ENCODE data around the gene COQ9. TPM values are rescaled to one million over a fixed set of nuclear protein-coding genes. Genes with fewer than 3 reads are reported as not detected.
A peak's percentile ranks its signal among the peaks of the same experiment; 100 is the strongest.

COQ9 gene
- total RNA-seq, 1 experiment from 2014 or later: 62.7 TPM

GRCh38 chr16:57401943-57402640 is 45.2 kb upstream of the COQ9 start:
- peaks cover 16% of the 10 kb centered on the region; the same call in 1 of the 2 replicates for H3K27me3 ChIP-seq (ENCODE audit: insufficient read depth, low read length)
- H4K20me1 ChIP-seq (ENCODE audit: insufficient read depth): no peaks in the 10 kb centered on the region
- no peaks in the 10 kb centered on the region for H3K9me3 ChIP-seq (ENCODE audit: control insufficient read depth in 1 of 2, insufficient read depth in 1 of 2, low read depth in 1 of 2, low read length in 2 of 2)
- H3K79me2 ChIP-seq (ENCODE audit: insufficient read depth, low read length): no peaks in the 10 kb centered on the region
- no peaks in the 10 kb centered on the region for H3K36me3 ChIP-seq (ENCODE audit: control insufficient read depth in 1 of 2, insufficient read depth in 2 of 2, low read length in 2 of 2)
- no peaks in the 10 kb centered on the region for H3K9me2 ChIP-seq (ENCODE audit: insufficient read depth)
- no peaks in the 10 kb centered on the region for H3K4me1 ChIP-seq (ENCODE audit: control insufficient read depth in 1 of 2, insufficient read depth in 2 of 2, low read length in 2 of 2)
- no TSS peak for BruUV-seq (replicated peaks)
- ChIA-PET POLR2A (interaction anchor here (0.7 kb wide), 1 partner anchor 281 kb away, joined by 3 read pairs; no protein-coding TSS in a partner anchor), RAD21 (ENCODE audit: low non-redundant PET in 1 of 2, low total read pairs in 2 of 2, uncharacterized antibody in 2 of 2, unreplicated experiment in 2 of 2) (no interaction called here), CTCF (interaction anchor here (1.7 kb wide), 1 partner anchor 15 kb away, joined by 5 read pairs; no protein-coding TSS in a partner anchor)
- H3K27ac ChIP-seq (ENCODE audit: low read depth, low read length): no peak overlapping the region
- DNase-seq (ENCODE audit: low read depth, low spot score) (no peak), ATAC-seq (no peak)
- intact Hi-C loops (cut with micrococcal nuclease): no loop called here
- H2AFZ ChIP-seq (ENCODE audit: low read depth, low read length, poor library complexity, severe bottlenecking): no peak overlapping the region
- TF ChIP-seq RAD21 (IDR thresholded peaks at IDR 0.05; ENCODE audit: low read depth): no peak
- TF ChIP-seq, protein P1, sequence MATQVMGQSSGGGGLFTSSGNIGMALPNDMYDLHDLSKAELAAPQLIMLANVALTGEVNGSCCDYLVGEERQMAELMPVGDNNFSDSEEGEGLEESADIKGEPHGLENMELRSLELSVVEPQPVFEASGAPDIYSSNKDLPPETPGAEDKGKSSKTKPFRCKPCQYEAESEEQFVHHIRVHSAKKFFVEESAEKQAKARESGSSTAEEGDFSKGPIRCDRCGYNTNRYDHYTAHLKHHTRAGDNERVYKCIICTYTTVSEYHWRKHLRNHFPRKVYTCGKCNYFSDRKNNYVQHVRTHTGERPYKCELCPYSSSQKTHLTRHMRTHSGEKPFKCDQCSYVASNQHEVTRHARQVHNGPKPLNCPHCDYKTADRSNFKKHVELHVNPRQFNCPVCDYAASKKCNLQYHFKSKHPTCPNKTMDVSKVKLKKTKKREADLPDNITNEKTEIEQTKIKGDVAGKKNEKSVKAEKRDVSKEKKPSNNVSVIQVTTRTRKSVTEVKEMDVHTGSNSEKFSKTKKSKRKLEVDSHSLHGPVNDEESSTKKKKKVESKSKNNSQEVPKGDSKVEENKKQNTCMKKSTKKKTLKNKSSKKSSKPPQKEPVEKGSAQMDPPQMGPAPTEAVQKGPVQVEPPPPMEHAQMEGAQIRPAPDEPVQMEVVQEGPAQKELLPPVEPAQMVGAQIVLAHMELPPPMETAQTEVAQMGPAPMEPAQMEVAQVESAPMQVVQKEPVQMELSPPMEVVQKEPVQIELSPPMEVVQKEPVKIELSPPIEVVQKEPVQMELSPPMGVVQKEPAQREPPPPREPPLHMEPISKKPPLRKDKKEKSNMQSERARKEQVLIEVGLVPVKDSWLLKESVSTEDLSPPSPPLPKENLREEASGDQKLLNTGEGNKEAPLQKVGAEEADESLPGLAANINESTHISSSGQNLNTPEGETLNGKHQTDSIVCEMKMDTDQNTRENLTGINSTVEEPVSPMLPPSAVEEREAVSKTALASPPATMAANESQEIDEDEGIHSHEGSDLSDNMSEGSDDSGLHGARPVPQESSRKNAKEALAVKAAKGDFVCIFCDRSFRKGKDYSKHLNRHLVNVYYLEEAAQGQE (IDR thresholded peaks at IDR 0.05; ENCODE audit: low read depth): peak; percentile 25; the same call in 1 of the 2 replicates
- no peak for TF ChIP-seq SP1 (IDR thresholded peaks at IDR 0.05; ENCODE audit: low read depth)
- no peak overlapping the region for H3K4me2 ChIP-seq (ENCODE audit: low read length)
- no peak overlapping the region for H3K9ac ChIP-seq (ENCODE audit: low read length)
- no peak overlapping the region for H3K4me3 ChIP-seq (replicated peaks in 1 of 2; ENCODE audit: low read depth in 1 of 2, low read length in 2 of 2)
